ENCODE data around the gene DVL3.
"Not testable (repeated sequence)": the region's sequence is repeated elsewhere in the genome, so short reads cannot be mapped to it uniquely, and the experiment has no call there.

The DVL3 gene

DNA sequence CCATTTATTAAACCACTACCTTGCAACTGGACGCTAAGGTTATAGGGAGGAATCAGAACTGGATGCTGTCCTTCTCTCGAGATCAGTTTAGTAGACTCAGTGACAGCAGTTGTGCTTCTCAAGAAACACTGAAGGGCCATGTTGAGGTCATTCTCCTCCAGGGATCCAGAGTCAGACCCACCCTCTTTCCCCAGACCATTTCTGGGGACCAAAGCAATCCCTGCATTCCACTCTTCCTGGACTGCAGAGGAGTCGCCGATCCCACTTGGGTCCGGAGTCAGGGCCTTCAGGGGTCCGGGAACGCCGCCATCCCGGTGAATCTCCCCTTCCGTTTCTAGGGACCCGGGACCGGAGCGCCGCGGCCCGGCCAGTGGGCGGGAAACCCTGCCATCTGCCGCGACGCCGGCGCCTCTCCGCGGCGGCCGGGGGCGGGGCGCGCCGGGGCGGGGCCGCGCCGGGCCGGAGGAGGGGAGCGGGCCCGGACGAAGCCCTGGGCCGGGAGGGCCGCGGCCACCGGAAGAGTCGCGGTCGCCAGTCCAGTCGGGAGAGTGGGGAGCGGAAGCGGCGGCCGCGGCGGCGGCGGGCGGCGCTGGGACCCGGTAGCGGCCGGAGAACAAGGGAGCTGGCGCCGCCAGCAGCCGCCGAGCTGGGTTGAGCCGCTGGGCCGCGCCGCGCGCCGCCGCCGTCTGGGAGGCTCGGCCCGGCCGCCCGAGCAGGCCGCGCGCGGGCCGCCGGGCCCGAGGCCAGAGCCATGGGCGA is at the start of gene DVL3:
Gene DVL3, plus strand, starts transcription at position 493 of the 759 bp plus-strand sequence. Its CDS starts 259 bp downstream, at position 752.
- DNase-seq (ENCODE audit: low read depth, low spot score): no peak

DNA sequence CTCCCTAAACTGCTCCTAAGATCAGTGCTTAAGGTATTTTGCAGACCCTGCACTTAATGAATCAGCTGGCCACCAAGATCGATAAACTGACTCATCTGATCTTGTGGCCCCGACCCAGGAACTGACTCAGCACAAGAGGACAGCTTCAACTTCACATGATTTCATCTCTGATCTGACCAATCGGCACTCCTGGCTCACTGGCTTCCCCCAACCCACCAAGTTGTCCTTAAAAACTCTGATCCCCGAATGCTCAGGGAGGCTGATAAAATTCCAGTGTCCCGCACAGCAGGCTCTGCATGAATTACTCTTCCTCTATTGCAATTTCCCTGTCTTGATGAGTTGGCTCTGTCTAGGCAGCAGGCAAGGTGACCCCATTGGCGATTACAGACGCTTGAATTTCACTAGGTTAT is 44.9 kb upstream of the DVL3 start:
- no peak for DNase-seq (ENCODE audit: low read depth, low spot score)

DNA sequence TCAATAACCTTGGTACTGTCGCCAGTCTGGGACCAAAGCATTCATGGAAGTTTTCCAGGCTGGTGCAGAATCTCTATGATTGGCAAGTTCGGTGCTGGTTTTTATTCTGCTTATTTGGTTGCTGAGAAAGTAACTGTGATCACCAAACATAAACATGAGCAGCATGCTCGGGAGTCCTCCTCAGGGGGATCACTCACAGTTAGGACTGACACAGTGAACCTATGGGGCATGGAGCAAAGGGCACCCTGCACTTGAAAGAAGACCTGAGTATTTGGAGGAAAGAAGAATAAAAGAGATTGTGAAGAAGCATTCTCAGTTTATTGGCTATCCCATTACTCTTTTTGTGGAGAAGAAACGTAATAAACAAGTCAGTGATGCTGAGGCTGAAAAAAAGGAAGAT is 39.2 kb upstream of the DVL3 start:
- no peak for DNase-seq (ENCODE audit: low read depth, low spot score)

DNA sequence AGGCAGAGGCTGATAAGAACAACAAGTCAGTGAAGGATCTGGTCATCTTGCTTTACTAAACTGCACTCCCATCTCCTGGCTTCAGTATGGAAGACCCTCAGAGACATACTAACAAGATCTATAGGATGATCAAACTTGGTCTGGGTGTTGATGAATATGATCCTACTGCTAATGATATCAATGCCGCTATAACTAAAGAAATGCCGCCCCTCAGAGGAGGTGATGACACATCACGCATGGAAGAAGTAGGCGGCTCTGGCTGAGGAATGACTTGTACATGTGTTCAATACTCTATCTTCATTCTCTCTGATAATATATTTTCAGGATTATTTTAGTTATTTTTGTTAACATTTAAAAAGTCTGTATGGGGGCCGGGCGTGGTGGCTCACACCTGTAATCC is 37.5 kb upstream of the DVL3 start:
- no peak for DNase-seq (ENCODE audit: low read depth, low spot score)

DNA sequence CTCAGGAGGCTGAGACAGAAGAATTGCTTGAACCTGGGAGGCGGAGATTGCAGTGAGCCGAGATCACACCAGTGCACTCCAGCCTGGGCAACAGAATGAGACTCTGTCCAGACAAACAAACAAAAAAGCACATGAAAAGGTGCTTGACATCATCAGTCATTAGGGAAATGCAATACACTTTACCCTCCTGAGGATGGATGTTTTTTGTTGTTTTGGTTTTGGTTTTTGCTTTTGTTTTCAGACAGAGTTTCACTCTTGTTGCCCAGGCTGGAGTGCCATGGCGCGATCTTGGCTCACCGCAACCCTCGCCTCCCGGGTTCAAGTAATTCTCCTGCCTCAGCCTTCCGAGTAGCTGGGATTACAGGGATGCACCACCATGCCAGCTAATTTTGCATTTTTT is 34.1 kb upstream of the DVL3 start:
- not testable (repeated sequence) for DNase-seq (ENCODE audit: low read depth, low spot score)

DNA sequence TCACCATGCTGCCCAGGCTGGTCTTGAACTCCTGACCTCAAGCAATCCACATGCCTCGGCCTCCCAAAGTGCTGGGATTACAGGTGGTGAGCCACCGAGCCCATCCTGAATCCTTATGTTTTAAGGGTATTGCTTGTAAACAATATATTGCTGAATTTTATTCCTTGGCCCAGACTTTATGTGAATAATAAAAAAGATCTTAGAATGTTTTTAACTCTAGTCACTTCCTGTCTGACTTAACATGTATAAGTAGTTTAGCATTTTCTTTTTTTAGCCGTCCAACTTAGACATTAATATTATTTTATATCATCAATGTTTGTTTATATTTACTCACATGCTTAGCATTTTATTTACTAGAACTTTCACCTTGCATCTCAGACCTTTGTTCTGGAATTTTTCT is 29.2 kb upstream of the DVL3 start:
- no peak for DNase-seq (ENCODE audit: low read depth, low spot score)

DNA sequence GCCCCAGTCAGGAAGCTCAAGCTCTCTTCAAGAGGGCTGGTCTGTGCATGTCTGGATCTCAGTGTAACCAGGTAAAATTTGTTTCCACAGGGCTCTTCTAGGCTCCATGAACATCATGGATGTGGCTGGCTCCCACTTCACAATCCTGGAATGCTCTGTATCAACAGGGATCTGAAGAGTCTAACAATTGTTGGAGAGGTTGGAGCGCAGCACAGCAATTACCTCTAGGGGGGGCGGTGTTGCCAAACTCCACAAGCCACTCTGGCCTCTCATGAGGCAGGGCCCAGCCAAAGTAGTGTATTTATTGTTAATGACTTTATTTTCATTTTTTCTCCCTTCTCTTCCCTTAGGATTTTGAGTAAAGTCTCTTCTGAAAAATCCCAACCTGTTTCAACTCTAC is 26.2 kb upstream of the DVL3 start:
- no peak for DNase-seq (ENCODE audit: low read depth, low spot score)

DNA sequence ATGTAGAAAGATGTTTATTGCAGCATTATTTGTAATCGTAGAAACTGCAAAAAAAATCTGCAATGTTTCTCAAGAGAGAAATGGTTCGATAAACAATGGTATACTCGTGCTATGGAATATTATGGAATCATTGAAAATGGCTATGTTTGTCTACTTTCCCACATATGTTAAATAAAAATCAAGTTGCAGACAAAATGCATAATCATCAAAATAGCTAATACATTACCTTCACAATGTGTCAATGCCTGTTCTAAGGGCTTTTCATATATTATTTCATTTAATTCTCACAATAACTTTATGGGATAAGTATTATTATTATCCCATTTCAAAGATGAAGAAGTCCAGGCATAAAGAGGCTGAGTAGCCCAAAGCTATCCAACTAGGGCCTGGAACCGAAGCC is 22.2 kb upstream of the DVL3 start:
- DNase-seq (ENCODE audit: low read depth, low spot score): no peak

DNA sequence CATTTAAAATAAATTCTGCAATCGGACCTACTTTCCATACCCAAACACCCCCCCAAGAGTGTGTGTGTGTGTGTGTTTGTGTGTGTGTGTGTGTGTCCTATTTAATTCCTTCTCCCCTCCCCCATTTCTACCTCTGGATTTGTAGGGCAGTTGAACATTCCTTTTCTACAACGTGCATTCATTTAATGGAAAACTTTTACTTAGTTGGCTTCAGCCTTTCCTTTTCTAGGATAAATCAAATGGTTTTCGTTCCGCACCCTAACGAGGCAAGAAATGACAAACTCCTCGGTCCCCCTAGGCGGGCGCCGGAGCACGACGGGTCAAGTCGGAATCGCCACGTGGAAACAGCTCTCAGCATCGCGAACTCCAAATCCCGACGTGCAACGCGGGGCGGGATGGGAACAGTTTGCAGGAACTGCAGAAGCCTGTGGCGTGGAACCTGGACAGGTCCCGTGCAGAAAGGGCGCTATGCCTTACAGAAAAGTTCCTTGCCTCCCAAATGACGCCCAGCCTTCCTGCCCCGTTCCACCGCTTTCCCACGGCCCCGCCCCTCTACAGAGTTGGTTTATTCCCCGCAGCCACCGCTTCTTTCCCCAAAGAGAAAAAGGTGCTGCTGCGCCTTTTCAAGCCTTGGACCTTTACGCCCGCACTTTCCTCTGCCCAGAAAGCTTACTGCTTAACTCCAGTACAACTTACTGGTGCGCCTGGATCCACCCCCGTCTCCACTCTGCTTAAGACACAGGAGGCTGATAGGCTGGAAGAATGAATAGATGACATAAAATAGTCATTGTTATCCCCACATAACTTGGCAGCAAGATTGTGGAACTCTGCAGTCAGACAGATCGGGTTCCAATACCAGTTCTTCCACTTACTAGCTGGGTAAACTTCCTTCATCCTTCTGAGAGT is 21.1 kb upstream of the DVL3 start:
- no peak for DNase-seq (ENCODE audit: low read depth, low spot score)

DNA sequence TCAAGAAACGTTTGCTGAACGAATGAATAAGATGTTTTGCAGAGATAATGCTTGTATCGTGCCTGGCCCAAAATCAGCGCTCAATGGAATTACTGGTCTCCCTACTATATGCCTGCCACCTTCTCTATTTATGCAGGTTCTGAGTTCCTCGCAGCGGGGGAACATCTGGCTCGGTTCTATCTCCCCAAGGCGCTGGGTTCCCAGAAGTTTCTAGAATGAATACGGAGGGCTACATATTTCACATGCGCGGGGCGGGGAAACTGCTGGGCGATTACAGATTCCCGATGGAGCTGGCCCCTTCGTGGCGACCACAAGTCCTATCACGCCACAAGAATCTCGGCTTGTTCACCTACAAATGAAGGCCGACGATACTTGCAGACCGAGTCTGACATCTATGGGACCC is 20.4 kb upstream of the DVL3 start:
- DNase-seq (ENCODE audit: low read depth, low spot score): no peak

DNA sequence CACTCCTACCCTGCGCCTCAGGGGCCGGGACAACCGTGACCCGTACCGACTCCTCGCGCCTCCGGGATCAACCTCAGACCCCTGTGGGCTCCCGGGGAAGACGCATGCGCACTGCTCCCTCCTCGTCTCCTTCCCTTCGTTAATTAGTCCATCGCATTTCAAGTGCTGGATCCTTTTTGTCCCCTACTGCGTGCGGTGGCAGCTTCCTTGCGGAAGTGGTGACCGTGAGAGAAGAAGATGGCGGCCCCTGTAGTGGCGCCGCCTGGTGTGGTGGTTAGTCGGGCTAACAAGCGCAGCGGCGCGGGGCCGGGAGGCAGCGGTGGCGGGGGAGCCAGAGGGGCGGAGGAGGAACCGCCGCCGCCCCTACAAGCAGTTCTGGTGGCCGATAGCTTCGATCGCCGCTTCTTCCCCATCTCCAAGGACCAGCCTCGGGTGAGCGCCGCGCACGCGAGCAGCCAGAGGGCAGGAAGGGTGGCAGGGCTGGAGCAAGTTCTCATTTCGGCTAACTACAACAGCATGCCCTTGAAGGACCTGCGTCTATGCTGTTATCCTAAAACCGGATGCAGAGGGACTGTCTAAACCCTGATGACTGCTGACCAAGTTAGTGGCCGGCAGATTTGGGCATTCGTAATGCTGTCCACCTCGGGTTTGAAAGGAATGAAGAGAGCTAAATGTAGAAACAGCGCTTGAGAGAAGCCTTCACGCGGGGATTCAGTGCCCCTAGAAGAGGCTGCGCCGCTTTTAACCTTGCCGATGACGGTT is 19.8 kb upstream of the DVL3 start, which contains the start of gene EIF2B5:
Gene EIF2B5, plus strand, starts transcription at position 210 of the 762 bp plus-strand sequence. Its CDS starts 28 bp downstream, at position 238.
- DNase-seq (ENCODE audit: low read depth, low spot score): peak; percentile 76

DNA sequence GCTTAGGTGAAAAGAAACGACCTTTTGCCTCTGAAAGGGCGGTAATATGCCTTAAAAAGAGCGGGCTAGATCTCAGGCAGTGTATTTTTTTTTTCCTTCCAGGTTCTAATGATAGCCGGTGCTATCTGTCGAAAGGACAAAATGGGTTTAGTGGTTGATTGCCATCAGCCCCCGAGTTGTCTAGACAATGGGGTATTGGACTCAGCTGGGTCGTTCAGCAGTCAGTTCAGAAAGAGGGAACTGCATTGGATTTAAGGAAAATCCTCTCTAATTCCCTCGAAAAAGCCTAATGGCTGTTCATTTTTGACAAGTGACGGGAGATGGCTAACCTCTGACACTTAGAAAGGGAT is 19.3 kb upstream of the DVL3 start:
- no peak for DNase-seq (ENCODE audit: low read depth, low spot score)

DNA sequence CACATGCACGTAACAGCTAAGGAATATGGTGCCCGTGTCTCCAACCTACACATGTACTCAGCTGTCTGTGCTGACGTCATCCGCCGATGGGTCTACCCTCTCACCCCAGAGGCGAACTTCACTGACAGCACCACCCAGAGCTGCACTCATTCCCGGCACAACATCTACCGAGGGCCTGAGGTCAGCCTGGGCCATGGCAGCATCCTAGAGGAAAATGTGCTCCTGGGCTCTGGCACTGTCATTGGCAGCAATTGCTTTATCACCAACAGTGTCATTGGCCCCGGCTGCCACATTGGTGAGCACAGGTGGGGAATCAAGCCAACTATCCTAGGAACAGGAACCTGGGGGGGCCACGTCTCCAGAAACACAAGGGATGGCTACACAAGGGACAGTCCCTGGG is 14.7 kb upstream of the DVL3 start:
- DNase-seq (ENCODE audit: low read depth, low spot score): no peak

DNA sequence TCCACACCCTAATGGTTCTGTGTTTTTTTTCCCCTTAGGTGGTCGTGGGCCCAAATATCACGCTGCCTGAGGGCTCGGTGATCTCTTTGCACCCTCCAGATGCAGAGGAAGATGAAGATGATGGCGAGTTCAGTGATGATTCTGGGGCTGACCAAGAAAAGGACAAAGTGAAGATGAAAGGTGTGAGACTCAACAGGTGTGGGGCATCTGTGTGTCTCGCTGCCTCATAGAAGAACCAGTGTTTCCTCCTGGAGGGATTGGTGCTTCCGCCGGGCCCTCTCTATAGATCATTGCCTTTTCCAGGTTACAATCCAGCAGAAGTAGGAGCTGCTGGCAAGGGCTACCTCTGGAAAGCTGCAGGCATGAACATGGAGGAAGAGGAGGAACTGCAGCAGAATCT is 13.0 kb upstream of the DVL3 start:
- no peak for DNase-seq (ENCODE audit: low read depth, low spot score)

DNA sequence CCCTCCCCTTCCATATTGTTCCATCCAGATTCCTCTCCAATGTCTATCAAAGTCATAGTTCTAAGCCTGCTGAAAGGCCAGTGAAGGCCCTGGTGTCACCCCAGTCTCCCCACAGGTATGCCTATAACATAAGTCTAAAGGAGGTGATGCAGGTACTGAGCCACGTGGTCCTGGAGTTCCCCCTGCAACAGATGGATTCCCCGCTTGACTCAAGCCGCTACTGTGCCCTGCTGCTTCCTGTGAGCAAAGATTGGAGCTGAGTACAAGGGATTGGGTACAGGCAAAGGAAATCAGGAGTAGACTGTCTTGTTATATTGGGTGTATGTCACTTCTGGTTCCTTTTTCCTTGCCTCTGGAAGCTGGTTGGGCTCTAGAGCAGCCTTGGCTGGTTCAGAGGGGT is 11.8 kb upstream of the DVL3 start:
- DNase-seq (ENCODE audit: low read depth, low spot score): no peak

DNA sequence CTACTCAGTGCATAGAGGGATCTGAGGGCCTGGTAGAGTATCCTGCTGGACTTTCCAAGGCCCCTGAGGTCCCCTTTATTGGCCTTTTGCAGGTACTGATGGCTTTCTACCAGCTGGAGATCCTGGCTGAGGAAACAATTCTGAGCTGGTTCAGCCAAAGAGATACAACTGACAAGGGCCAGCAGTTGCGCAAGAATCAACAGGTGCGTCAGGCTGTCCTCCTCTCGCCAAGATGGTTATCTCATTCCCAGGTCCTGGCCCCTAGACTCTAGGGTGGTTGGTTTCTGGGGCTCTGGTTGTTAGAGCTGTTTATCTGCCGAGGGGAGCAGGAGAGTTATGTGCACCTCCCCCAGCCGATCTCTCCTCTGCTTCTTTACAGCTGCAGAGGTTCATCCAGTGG is 10.7 kb upstream of the DVL3 start:
- no peak for DNase-seq (ENCODE audit: low read depth, low spot score)

DNA sequence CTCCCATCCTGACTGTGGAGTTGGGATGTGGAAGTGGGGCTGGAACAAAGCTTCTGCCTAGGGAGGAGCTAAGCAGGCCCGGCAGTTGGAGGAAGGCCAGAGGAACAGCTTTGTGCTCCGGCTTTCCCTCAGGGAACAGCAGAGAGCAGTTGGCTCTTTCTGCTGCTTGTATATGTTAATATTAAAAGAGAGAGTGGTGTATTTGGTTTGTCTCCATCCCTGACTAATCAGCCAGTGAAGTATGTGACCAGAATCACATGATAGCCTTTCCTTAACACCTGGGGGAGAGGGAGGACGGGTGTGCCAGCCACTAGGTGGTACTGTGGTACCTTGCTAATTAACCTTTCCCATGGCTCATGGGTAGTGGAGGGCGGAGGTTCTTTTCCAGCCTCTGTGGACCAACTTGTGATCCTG is 10.1 kb upstream of the DVL3 start:
- no peak for DNase-seq (ENCODE audit: low read depth, low spot score)

DNA sequence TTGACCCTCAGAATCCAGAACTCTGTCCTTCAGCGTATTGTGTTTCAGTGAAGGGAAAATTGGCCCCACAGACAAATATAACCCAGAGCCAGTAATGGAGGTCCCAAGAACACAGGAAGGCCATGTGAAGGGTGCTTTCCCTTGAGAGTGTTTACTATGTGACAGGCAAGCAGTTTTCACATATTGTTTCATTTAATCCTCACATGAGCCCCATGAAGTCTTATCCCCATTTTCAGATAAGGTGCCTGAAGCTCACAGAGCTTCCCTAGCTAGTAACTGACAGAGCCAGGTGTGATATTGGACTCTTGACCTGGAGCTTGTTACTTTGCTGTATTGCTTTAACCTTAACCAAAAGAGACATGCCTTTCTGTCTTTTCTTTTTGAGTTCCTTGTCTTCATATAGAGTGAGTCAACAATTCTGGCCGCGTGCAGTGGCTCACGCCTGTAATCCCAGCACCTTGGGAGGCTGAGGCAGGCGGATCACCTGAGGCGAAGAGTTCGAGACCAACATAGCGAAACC is 9.4 kb upstream of the DVL3 start:
- DNase-seq (ENCODE audit: low read depth, low spot score): no peak

DNA sequence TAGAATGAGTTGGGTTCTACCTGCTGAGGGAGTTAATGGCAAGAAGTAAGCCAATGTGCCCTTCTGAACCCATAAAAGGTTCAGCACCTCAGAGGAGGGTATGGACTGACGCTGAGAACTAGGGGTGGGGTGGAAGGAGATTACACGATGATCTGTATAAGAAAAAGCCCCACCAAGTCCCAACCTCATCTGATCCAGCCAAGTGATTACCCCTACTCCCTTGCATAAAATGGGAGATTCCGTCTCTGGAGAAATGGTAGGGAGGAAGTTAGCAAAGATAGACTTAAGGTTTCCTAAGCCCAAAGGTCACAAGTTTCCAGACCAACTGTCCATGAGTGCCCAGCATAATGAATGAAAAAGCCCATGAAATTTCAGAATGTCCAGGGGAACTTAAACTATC is 7.1 kb upstream of the DVL3 start:
- DNase-seq (ENCODE audit: low read depth, low spot score): no peak

DNA sequence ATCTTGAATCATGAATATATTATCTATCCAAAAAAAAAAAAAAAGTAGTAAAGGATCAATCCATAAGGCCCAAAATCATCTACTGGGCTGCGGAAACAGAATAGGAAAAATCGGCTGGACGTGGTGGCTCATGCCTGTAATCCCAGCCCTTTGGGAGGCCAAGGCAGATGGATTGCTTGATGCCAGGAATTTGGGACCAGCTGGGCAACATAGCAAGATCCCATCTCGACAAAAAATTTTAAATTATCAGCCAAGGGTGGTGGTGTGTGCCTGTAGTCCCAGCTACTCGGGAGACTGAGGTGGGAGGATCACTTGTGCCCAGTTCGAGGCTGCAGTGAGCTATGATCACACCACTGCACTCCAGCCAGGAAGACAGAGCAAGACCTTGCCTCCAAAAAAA is 6.1 kb upstream of the DVL3 start:
- no peak for DNase-seq (ENCODE audit: low read depth, low spot score)

DNA sequence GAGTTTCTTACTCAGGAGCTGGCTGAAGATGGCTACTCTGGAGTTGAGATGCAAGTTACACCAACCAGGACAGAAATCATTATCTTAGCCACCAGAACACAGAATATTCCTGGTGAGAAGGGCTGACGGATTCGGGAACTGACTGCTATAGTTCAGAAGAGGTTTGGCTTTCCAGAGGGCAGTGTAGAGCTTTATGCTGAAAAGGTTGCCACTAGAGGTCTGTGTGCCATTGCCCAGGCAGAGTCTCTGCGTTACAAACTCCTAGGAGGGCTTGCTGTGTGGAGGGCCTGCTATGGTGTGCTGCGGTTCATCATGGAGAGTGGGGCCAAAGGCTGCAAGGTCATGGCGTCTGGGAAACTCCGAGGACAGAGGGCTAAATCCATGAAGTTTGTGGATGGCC is 5.4 kb upstream of the DVL3 start:
- not testable (repeated sequence) for DNase-seq (ENCODE audit: low read depth, low spot score)
